ENCODE results near the gene PAFAH1B1.
"Not testable (repeated sequence)": the region's sequence is repeated elsewhere in the genome, so short reads cannot be mapped to it uniquely, and the experiment has no call there.

The PAFAH1B1 gene

DNA sequence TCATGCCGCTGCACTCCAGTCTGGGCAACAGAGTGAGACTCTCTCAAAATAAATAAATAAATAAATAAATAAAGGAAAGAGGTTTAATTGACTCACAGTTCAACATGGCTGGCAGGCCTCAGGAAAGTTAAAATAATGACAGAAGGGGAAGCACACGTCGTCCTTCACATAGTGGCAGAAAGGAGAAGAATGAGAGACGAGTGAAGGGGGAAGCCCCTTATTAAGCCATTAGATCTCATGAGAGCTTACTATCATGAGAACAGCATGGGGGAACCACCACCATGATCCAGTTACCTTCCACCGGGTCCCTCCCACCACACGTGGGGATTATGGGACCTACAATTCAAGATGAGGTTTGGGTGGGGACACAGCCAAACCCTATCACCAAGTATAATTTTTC, 54.5 kb downstream of the PAFAH1B1 start:
- TF ChIP-seq, protein P1, sequence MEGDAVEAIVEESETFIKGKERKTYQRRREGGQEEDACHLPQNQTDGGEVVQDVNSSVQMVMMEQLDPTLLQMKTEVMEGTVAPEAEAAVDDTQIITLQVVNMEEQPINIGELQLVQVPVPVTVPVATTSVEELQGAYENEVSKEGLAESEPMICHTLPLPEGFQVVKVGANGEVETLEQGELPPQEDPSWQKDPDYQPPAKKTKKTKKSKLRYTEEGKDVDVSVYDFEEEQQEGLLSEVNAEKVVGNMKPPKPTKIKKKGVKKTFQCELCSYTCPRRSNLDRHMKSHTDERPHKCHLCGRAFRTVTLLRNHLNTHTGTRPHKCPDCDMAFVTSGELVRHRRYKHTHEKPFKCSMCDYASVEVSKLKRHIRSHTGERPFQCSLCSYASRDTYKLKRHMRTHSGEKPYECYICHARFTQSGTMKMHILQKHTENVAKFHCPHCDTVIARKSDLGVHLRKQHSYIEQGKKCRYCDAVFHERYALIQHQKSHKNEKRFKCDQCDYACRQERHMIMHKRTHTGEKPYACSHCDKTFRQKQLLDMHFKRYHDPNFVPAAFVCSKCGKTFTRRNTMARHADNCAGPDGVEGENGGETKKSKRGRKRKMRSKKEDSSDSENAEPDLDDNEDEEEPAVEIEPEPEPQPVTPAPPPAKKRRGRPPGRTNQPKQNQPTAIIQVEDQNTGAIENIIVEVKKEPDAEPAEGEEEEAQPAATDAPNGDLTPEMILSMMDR (IDR thresholded peaks at IDR 0.05; ENCODE audit: low read depth, low read length): no peak
- DNase-seq (ENCODE audit: extremely low read depth, low read depth): no peak

DNA sequence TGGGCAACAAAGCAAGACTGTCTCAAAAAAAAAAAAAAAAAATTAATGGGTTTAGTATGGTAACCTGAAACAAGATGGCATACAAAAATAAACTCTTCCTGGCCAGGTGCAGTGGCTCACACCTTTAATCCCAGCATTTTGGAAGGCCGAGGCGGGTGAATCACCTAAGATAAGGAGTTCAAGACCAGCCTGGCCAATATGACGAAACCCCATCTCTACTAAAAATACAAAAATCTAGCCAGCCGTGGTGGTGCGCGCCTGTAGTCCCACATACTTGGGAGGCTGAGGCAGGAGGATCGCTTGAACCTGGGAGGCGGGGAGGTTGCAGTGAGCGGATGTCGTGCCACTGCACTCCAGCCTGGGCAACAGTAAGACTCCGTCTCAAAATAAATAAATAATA, 55.7 kb downstream of the PAFAH1B1 start:
- TF ChIP-seq, protein P1 (IDR thresholded peaks at IDR 0.05; ENCODE audit: low read depth, low read length): no peak
- no peak for DNase-seq (ENCODE audit: extremely low read depth, low read depth)

DNA sequence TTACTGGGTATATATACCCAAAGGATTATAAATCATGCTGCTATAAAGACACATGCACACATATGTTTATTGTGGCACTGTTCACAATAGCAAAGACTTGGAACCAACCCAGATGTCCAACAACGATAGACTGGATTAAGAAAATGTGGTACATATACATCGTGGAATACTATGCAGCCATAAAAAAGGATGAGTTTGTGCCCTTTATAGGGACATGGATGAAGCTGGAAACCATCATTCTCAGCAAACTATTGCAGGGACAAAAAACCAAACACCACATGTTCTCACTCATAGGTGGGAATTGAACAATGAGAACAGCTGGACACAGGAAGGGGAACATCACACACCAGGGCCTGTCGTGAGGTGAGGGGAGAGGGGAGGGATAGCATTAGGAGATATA, 59.5 kb downstream of the PAFAH1B1 start:
- DNase-seq (ENCODE audit: extremely low read depth, low read depth): not testable (repeated sequence)

DNA sequence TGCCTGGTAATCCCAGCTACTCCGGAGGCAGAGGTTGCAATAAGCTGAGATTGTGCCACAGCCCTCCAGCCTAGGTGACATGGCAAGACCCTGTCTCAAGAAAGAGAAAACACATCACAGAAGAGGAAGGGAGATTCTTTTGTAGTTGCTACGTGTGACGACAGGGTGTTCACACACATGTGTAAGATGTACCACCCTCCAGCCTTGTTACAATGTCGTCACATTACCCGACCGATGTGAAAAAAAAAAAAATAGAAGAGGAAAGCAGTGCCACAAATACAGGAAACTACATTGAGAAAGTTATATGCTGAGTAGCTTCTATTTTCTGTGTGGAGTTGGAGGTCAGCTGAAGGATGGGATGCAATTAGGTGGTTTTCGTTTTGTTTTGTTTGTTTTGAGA, 62.1 kb downstream of the PAFAH1B1 start:
- TF ChIP-seq, protein P1 (IDR thresholded peaks at IDR 0.05; ENCODE audit: low read depth, low read length): no peak
- DNase-seq (ENCODE audit: extremely low read depth, low read depth): no peak

DNA sequence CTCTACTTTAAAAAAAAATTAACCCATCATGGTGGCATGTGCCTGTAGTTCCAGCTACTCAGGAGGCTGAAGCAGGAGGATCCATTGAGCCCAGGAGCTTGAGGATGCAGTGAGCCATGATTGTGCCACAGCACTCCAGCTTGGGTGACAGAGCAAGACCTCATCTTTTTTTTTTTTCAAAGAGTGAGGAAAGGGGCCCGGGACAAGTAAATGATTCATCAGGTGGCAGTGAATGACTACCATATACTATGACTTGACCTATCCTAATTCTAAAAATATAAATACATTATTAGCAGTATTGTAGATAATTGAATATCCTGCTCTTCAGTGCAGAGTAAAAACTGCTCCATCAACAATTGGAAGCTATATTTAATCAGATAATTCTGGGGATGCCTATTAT, 62.8 kb downstream of the PAFAH1B1 start:
- no peak for DNase-seq (ENCODE audit: extremely low read depth, low read depth)
- TF ChIP-seq, protein P1 (IDR thresholded peaks at IDR 0.05; ENCODE audit: low read depth, low read length): no peak

DNA sequence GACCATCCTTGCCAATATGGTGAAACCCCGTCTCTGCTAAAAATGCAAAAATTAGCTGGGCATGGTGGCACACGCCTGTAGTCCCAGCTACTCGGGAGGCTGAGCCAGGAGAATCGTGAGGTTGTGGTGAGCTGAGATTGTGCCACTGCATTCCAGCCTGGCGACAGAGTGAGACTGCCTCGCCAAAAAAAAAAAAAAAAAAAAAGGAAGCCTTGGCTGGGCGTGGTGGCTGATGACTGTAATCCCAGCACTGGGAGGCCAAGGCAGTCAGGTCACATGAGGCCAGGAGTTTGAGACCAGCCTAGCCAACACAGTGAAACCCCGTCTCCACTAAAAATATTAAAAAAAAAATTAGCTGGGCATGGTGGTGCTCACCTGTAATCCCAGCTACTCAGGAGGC, 65.9 kb downstream of the PAFAH1B1 start:
- DNase-seq (ENCODE audit: extremely low read depth, low read depth): not testable (repeated sequence)

DNA sequence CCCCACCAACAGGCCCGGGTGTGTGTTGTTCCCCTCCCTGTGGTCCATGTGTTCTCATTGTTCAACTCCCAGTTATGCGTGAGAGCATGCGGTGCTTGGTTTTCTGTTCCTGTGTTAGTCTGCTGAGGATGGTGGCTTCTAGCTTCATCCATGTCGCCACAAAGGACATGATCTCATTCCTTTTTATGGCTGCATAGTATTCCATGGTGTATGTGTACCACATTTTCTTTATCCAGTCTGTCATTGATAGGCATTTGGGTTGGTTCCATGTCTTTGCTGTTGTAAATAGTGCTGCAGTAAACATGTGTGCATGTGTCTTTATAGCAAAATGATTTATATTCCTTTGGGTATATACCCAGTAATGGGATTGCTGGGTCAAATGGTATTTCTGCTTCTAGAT, 67.0 kb downstream of the PAFAH1B1 start:
- not testable (repeated sequence) for DNase-seq (ENCODE audit: extremely low read depth, low read depth)

DNA sequence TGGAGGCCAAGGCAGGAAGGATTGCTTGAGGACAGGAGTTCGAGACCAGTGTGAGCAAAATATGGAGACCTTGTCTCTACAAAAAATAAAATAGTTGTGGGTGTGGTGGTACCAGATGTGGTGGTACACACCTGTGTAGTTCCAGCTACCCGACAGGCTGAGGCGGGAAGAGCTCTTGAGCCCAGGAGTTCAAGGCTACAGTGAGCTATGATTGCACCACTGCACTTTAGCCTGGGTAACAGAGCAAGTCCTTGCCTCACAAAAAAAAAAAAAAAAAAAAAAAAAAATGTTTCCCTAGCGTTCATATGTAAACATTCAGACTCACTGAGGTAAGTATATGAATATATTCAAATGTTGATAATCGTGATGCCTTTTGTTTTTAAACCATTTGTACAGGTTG, 78.6 kb downstream of the PAFAH1B1 start:
- TF ChIP-seq, protein P1 (IDR thresholded peaks at IDR 0.05; ENCODE audit: low read depth, low read length): no peak
- DNase-seq (ENCODE audit: extremely low read depth, low read depth): no peak

DNA sequence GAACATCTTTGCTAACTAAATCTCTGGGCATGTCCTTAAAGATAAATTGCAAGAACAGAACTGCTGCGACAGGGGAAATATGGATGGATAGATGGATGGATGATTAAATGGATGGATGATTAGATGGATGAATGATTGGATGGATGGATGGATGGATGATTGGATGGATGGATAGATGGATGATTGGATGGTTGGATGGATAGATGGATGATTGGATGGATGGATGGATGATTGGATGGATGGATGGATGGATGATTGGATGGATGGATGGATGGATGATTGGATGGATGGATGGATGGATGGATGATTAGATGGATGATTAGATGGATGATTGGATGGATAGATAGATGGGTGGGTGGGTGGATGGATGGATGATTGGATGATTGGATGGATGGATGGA, 85.8 kb downstream of the PAFAH1B1 start:
- not testable (repeated sequence) for DNase-seq (ENCODE audit: extremely low read depth, low read depth)

DNA sequence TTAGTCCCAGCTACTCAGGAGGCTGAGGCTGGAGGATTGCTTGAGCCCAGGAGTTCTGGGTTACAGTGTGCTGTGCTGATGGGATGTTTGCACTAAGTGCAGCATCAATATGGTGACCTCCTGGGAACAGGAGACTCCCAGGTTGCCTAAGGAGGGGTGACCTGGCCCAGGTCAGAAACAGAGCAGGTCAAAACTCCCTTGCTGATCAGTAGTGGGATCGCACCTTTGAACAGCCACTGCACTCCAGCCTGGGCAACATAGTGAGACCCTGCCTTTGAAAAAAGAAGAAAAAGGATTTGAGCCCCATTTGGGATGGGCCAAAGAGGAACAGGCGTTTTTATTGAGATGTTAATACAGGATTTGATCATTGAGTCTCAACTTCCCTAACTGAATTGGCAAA, 87.5 kb downstream of the PAFAH1B1 start:
- TF ChIP-seq, protein P1 (IDR thresholded peaks at IDR 0.05; ENCODE audit: low read depth, low read length): no peak
- DNase-seq (ENCODE audit: extremely low read depth, low read depth): no peak
